Mesothelial cell of epicardium (in vitro differentiated cells): ENCODE results near the gene CRYGB. TPM values are rescaled to one million over a fixed set of nuclear protein-coding genes. Genes with fewer than 3 reads are reported as not detected.
A peak's percentile ranks its signal among the peaks of the same experiment; 100 is the strongest.

Experiments used
- DNase-seq, 2 experiments: peaks; one replicate each; pipeline ENCODE4 v3.0.0; 2021; ENCODE audit warnings: low spot score in 2 of 2; ENCODE audit not compliant: unreplicated experiment in 2 of 2
- H3K27ac Mint-ChIP-seq: 2 replicates; pipeline ENCODE4 v1.8.0; 2021; ENCODE audit warnings: mixed read lengths
- H3K27me3 Mint-ChIP-seq: 2 replicates; pipeline ENCODE4 v1.8.0; 2021; ENCODE audit warnings: low read depth, mixed read lengths
- H3K36me3 Mint-ChIP-seq: 2 replicates; pipeline ENCODE4 v1.8.0; 2021; ENCODE audit warnings: mixed read lengths
- H3K4me1 Mint-ChIP-seq: 2 replicates; pipeline ENCODE4 v1.8.0; 2021; ENCODE audit warnings: mixed read lengths
- H3K4me3 Mint-ChIP-seq: 2 replicates; pipeline ENCODE4 v1.8.0; 2021; ENCODE audit warnings: mild to moderate bottlenecking, moderate library complexity, mixed read lengths
- H3K9me3 Mint-ChIP-seq: 2 replicates; pipeline ENCODE4 v1.8.0; 2021; ENCODE audit warnings: mixed read lengths
- total RNA-seq: library from RNA; stranded (reverse); gene quantifications from 3 replicates; pipeline ENCODE4 v1.2.1, GENCODE V29; 2021
- TF ChIP-seq, protein P1 (sequence below): fragments of 200-600 bp; sonication (generic); IDR thresholded peaks from one replicate; pipeline ENCODE4 v1.5.0; 2021; ENCODE audit warnings: antibody characterized with exemption; ENCODE audit not compliant: unreplicated experiment

Gene CRYGB
- total RNA-seq, 1 donor from 2014 or later, result not detected

DNA sequence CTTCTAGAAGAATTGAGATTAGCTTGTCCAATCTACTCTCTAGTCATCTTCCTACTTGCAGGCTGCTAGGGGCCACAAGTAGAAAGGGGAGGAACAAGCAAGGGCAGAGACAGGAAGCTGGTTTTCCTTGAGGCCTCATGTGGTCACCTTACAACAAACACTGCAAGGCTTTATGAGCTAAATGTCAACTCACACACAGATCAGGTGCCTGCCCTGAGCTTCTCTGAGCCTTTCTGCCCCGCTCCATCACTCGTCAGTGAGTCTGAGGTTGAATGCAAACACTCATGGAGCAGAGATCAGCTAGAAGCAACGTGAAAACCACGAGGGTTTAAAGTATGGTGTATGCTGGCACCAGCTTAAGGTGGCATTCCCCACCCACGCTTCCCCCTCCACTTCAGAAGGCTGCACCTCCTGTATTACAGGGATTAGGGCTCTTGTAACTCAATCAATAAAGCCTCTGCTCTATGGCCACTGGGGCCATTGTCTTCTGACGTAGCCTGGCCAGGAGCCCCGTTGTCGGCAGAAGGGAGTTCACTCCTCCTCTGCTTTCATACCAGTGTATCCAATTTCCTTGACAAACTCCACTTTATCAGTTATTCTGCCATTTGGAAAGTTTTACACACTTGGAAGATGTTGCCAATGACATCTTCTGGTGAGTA lies 10.9 kb downstream of the CRYGB start:
- H3K36me3 Mint-ChIP-seq, result no peaks in the 10 kb centered on the region
- peaks cover 7% of the 10 kb centered on the region for H3K9me3 Mint-ChIP-seq
- no peak overlapping the region for H3K4me3 Mint-ChIP-seq
- no peak for DNase-seq
- H3K27ac Mint-ChIP-seq, result no peak overlapping the region
- TF ChIP-seq, protein P1, sequence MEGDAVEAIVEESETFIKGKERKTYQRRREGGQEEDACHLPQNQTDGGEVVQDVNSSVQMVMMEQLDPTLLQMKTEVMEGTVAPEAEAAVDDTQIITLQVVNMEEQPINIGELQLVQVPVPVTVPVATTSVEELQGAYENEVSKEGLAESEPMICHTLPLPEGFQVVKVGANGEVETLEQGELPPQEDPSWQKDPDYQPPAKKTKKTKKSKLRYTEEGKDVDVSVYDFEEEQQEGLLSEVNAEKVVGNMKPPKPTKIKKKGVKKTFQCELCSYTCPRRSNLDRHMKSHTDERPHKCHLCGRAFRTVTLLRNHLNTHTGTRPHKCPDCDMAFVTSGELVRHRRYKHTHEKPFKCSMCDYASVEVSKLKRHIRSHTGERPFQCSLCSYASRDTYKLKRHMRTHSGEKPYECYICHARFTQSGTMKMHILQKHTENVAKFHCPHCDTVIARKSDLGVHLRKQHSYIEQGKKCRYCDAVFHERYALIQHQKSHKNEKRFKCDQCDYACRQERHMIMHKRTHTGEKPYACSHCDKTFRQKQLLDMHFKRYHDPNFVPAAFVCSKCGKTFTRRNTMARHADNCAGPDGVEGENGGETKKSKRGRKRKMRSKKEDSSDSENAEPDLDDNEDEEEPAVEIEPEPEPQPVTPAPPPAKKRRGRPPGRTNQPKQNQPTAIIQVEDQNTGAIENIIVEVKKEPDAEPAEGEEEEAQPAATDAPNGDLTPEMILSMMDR, result no peak
- H3K4me1 Mint-ChIP-seq, result peaks cover 38% of the 10 kb centered on the region
- no peaks in the 10 kb centered on the region for H3K27me3 Mint-ChIP-seq

DNA sequence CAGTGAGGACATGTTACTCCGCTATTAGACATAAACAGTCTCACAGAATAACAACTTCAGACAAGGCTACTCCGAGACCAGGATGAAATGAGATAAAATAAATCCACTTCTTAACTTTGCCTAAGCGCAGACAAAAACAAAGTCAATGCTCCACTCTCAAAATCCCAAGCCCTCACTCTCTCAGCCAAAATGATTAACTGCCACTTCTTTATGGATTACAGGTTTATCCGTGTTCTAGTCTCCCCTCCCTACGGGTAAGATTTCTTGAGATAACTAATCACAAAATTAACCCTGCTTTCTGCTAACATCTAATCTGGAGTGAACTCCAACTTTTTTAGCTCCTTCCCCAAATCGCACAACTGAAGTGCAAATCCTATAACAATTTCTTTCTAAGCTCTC lies 15.2 kb downstream of the CRYGB start:
- no peaks in the 10 kb centered on the region for H3K36me3 Mint-ChIP-seq
- no peak overlapping the region for H3K4me3 Mint-ChIP-seq
- no peak for DNase-seq
- TF ChIP-seq, protein P1, result no peak
- peaks cover 29% of the 10 kb centered on the region for H3K4me1 Mint-ChIP-seq
- H3K27me3 Mint-ChIP-seq, result no peaks in the 10 kb centered on the region
- H3K9me3 Mint-ChIP-seq, result no peaks in the 10 kb centered on the region
- peak overlapping the region; percentile 58 for H3K27ac Mint-ChIP-seq

DNA sequence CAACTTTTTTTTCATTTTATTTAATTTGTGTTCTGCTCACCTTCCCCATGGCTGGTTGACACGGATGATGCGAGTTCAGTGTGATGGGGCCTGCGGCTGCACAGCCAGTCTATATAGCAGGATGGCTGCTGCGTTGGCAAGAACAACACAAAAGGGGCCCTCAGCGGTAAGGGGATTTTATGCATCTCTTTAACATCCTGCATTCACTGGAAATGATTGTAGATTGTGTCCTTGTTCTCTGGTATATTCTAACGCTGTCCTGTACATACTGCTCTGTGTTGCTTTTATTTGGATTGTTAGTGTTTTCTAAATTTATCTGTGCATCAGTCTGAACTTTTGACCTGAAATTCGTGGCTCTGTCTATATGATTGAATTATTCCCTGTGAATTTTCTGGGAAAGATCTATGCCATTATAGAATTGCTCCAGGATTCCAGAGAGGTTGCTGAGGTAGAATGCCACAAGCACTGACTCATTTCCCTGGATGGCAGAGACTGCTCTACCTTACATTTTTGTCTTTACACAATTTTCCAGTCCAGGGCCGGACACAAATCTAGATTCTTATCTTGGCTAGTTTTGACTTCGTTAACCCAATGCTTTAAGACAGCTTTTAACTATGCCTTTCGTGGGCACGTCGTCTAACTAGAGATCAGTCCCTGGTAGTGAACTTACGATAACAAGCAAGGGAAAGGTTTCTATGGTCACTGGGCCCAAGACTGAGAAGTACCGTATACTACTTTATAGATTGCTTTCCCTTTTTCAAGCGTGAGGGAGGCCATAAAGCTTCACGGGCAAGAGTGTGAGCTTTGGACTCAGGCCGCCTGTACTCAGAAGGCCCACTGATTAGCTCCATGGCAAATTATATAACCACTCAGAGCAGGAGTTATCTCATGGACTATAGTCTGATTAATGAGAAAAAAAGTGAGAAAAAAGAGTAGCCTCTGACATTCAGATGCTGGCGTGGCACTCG lies 15.9 kb downstream of the CRYGB start, which contains the start of gene CRYGC:
CRYGC (minus strand) TSS at position 85 of the 968 bp plus-strand sequence; CDS start at position 49, 36 bp downstream.
- H3K27ac Mint-ChIP-seq, result peak within 1 kb of the TSS; percentile 58
- no peak within 1 kb of the TSS for H3K4me3 Mint-ChIP-seq
- no peak for DNase-seq
- H3K27me3 Mint-ChIP-seq, result no peaks in the 10 kb centered on the region
- H3K9me3 Mint-ChIP-seq, result no peaks in the 10 kb centered on the region
- no peaks in the 10 kb centered on the region for H3K36me3 Mint-ChIP-seq
- peaks cover 24% of the 10 kb centered on the region for H3K4me1 Mint-ChIP-seq
- TF ChIP-seq, protein P1, result no peak

DNA sequence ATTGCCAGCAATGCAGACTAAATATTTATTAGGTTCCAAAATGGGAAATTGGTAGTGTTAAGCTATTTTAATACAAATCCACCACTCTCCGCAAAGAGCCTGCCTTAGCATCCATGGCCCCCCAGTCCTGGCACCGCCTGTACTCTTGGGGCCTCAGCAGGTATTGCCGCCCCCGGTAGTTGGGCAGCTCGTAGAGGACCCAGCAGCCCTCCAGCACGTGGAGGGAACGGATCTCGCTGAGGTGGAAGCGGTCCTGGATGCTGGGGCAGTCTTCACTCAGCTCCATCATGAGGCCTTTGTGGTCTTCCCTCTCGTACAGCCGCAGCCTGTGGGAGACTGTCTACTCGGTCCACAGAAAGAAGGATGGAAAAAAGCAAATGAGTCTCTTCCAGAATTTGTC lies 17.8 kb downstream of the CRYGB start:
- H3K36me3 Mint-ChIP-seq, result no peaks in the 10 kb centered on the region
- H3K4me3 Mint-ChIP-seq, result no peak overlapping the region
- no peak for DNase-seq
- H3K4me1 Mint-ChIP-seq, result peaks cover 24% of the 10 kb centered on the region
- H3K9me3 Mint-ChIP-seq, result no peaks in the 10 kb centered on the region
- no peaks in the 10 kb centered on the region for H3K27me3 Mint-ChIP-seq
- TF ChIP-seq, protein P1, result no peak
- no peak overlapping the region for H3K27ac Mint-ChIP-seq

DNA sequence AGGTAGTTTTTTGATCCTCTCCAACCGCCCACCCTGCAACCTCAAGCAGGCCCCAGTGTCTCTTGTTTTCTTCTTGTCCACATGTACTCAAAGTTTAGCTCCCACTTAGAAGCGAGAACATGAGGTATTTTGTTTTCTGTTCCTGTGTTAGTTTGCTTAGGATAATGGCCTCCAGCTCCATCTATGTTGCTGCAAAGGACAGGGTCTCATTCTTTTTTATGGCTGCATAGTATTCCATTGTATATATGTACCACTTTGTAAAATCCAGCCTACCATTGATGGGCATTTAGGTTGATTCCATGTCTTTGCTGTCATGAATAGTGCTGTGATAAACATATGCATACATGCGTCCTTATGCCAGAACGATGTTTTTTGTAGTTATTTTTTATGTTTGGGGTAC lies 18.9 kb downstream of the CRYGB start:
- TF ChIP-seq, protein P1, result no peak
- DNase-seq, result no peak
- Mint-ChIP-seq H3K4me3 (no peak overlapping the region), H3K36me3 (no peaks in the 10 kb centered on the region), H3K9me3 (no peaks in the 10 kb centered on the region), H3K27me3 (no peaks in the 10 kb centered on the region), H3K27ac (no peak overlapping the region), H3K4me1 (peaks cover 21% of the 10 kb centered on the region)
